Mammary epithelial cell (primary cell): ENCODE results near the gene KCND2.
"Not testable (repeated sequence)": the region's sequence is repeated elsewhere in the genome, so short reads cannot be mapped to it uniquely, and the experiment has no call there.

Experiments
- EZH2 ChIP-seq: IDR thresholded peaks from 2 replicates; pipeline ENCODE4 v1.6.1; 2012; ENCODE audit warnings: low read length, inconsistent platforms, borderline replicate concordance
- TF ChIP-seq, protein P1 (sequence below), 2 donors: IDR thresholded peaks in 1 of 2; conservative IDR thresholded peaks in 1 of 2; 2 replicates each; pipeline ENCODE4 v1.5.1; 2011 to 2012; ENCODE audit warnings: inconsistent platforms in 2 of 2, low read length in 2 of 2, mild to moderate bottlenecking in 2 of 2, control low read depth in 1 of 2, low read depth in 1 of 2; ENCODE audit not compliant: insufficient read depth in 1 of 2; ENCODE audit errors: extremely low read depth in 1 of 2

DNA sequence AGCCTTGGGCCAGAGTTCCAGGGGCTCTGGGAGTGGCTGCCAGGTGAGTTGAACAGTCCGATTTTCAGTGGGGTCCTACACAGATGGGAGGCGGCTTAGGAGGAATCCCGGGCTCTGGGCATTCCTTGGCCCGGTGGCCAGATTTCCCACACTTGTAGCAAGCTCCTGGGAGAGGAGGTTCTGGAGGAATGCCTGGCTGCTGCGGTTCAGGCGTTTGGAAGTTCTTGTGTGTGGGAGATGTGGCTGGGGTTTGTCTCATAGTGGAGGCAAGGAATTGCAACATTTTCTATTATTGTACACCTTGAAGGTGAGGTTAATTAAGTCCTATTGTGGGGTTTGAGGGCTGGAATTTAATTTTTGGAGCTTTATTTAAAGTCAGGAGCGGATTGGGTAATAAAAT, 507.5 kb downstream of the KCND2 start:
- TF ChIP-seq, protein P1, sequence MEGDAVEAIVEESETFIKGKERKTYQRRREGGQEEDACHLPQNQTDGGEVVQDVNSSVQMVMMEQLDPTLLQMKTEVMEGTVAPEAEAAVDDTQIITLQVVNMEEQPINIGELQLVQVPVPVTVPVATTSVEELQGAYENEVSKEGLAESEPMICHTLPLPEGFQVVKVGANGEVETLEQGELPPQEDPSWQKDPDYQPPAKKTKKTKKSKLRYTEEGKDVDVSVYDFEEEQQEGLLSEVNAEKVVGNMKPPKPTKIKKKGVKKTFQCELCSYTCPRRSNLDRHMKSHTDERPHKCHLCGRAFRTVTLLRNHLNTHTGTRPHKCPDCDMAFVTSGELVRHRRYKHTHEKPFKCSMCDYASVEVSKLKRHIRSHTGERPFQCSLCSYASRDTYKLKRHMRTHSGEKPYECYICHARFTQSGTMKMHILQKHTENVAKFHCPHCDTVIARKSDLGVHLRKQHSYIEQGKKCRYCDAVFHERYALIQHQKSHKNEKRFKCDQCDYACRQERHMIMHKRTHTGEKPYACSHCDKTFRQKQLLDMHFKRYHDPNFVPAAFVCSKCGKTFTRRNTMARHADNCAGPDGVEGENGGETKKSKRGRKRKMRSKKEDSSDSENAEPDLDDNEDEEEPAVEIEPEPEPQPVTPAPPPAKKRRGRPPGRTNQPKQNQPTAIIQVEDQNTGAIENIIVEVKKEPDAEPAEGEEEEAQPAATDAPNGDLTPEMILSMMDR (conservative IDR thresholded peaks at IDR 0.05 in 1 of 2, IDR thresholded peaks at IDR 0.05 in 1 of 2; ENCODE audit: extremely low read depth in 1 of 2, insufficient read depth in 1 of 2, low read depth in 1 of 2, low read length in 2 of 2) = not testable (repeated sequence)
- TF ChIP-seq EZH2 = not testable (repeated sequence)
